Heart left ventricle (tissue), 13 donors: ENCODE measurements around the gene HIBCH.

ENCODE experiments used
- CTCF ChIP-seq, 12 donors: fragments of 200-600 bp; sonication (generic) in 4 of 12; IDR thresholded peaks; one replicate each; pipeline versions ENCODE4 v1.5.0 to v1.8.0; 2018 to 2022; ENCODE audit warnings: antibody characterized with exemption in 12 of 12, mild to moderate bottlenecking in 5 of 12
- POLR2A ChIP-seq, 2 donors: fragments of 450-650 bp; IDR thresholded peaks; one replicate each; pipeline ENCODE4 v1.6.1; 2017; ENCODE audit warnings: antibody characterized with exemption in 2 of 2, mild to moderate bottlenecking in 2 of 2, moderate library complexity in 2 of 2
- donor health status: ischemic (EF 13 %, LVEDD 7.1; RV severe dilation, severe dysfunction).
- donor health status: DM: no; HTN: yes; CAD: no.
- donor health status: DM: no; HTN: no; CAD: no.
- donor health status: ischemic (EF 25% LVEDD 6.9; RV normal size, moderate dysfunction).
- donor health status: ischemic (EF 25% LVEDD 5.7; RV mildly dilated, moderate dysfunction).
- donor health status: ischemic (EF 35%, LVEDD 5.7; RV mildly dilated, moderate dysfunction).
- donor health status: nonischemic (EF 11% LVEDD 7.7; RV severe dilation, severe dysfunction).
- donor health status: DM: yes; HTN: yes; CAD: no.
- donor health status: PGD.
- donor health status: ischemic (EF 29% LVEDD 5.4; RV normal size, mild dysfunction).
- donor health status: nonischemic (EF 23%, LVEDD 6.1; RV moderate dilation, normal function).

DNA sequence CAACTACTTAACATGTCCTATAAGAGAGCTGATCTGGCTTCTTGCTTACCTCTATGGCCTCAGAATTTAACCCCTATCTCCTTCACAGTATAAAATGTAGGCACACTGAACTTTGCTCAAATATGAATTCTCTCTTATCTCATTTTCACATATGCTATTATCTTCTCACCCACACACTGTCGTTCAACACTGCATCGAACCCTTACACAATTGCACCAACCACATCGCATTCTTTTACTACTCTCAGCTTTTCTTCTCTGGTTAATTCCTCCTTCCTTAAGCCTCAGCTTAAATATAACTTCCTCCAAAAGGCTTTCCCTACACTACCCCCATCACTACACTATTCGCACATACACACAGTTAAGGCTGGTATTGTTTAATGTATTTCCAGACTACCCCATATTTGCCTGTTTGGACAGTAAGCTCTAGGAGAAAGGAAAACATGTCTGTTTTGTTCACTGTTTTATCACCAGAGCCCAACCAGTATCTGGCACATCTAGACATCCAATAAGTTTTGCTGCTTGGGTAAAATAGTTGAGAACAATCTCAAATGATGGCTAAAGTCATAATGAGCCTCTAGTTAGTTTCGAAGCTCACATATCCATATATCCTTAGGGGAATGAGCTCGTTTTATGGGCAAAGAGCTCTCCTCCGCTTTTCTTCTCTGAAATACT, 47.7 kb downstream of the HIBCH start:
- TF ChIP-seq CTCF (IDR thresholded peaks at IDR 0.05): no peak
- TF ChIP-seq POLR2A (IDR thresholded peaks at IDR 0.05): no peak
